ENCODE results near the gene GPC6. TPM values are rescaled to one million over a fixed set of nuclear protein-coding genes. Genes with fewer than 3 reads are reported as not detected.

Gene GPC6
- total RNA-seq, 1 experiment from 2014 or later = not detected

GRCh38 chr13:94113245-94113644, 886.6 kb downstream of the GPC6 start:
- H3K79me2 ChIP-seq (ENCODE audit: low read depth) = no peaks in the 10 kb centered on the region
- intact Hi-C loops (cut with micrococcal nuclease; ENCODE audit: unreplicated experiment) = no loop called here
- no peaks in the 10 kb centered on the region for H3K27me3 ChIP-seq (ENCODE audit: insufficient read depth, low read depth)
- CTCF ChIA-PET = no interaction called here
- H3K27ac ChIP-seq = no peak overlapping the region
- H3K4me1 ChIP-seq (replicated peaks; ENCODE audit: insufficient read depth) = no peaks in the 10 kb centered on the region
- BruUV-seq (replicated peaks) = no TSS peak
- H4K20me1 ChIP-seq (ENCODE audit: insufficient read depth) = no peaks in the 10 kb centered on the region
- H3F3A ChIP-seq (ENCODE audit: insufficient read depth, low read depth) = no peaks in the 10 kb centered on the region
- H3K36me3 ChIP-seq (ENCODE audit: low read depth) = no peaks in the 10 kb centered on the region
- POLR2A ChIA-PET (ENCODE audit: unreplicated experiment) = no interaction called here
- no peaks in the 10 kb centered on the region for H3K9me2 ChIP-seq (ENCODE audit: insufficient read depth)
- H3K4me3 ChIP-seq = no peak overlapping the region
- H2AFZ ChIP-seq = no peak overlapping the region
- no peak for TF ChIP-seq EZH2 (IDR thresholded peaks at IDR 0.05; ENCODE audit: low read depth)
- no peak for TF ChIP-seq CTCF (conservative IDR thresholded peaks at IDR 0.05)
- no peak overlapping the region for H3K4me2 ChIP-seq
- no peaks in the 10 kb centered on the region for H3K9me3 ChIP-seq (ENCODE audit: insufficient read depth, low read depth)
- no peak for DNase-seq

- Histone ChIP-seq H3K9me2 (ENCODE audit: insufficient read depth) (no peaks in the 10 kb centered on the region), H3K27me3 (ENCODE audit: insufficient read depth, low read depth) (no peaks in the 10 kb centered on the region), H3K36me3 (ENCODE audit: low read depth) (no peaks in the 10 kb centered on the region), H3K9me3 (ENCODE audit: insufficient read depth, low read depth) (no peaks in the 10 kb centered on the region), H3K4me3 (no peak overlapping the region), H3K79me2 (ENCODE audit: low read depth) (no peaks in the 10 kb centered on the region), H3K4me1 (replicated peaks; ENCODE audit: insufficient read depth) (no peaks in the 10 kb centered on the region), H2AFZ (no peak overlapping the region), H3K27ac (no peak overlapping the region), H4K20me1 (ENCODE audit: insufficient read depth) (no peaks in the 10 kb centered on the region), H3F3A (ENCODE audit: insufficient read depth, low read depth) (no peaks in the 10 kb centered on the region), H3K4me2 (no peak overlapping the region)
- intact Hi-C loops (cut with micrococcal nuclease; ENCODE audit: unreplicated experiment) = no loop called here
- BruUV-seq (replicated peaks) = no TSS peak
- no peak for DNase-seq
- TF ChIP-seq CTCF (conservative IDR thresholded peaks at IDR 0.05) (no peak), EZH2 (IDR thresholded peaks at IDR 0.05; ENCODE audit: low read depth) (no peak)
- CTCF ChIA-PET = interaction anchor here (0.6 kb wide), 1 partner anchor 15 kb away, joined by 3 read pairs; no protein-coding TSS in a partner anchor
- POLR2A ChIA-PET (ENCODE audit: unreplicated experiment) = no interaction called here
Measured at GRCh38 chr13:94114166-94114565, 887.6 kb downstream of the GPC6 start.

GRCh38 chr13:94115054-94115453, 888.4 kb downstream of the GPC6 start:
- TF ChIP-seq EZH2 (IDR thresholded peaks at IDR 0.05; ENCODE audit: low read depth) (no peak), CTCF (conservative IDR thresholded peaks at IDR 0.05) (no peak)

More at GRCh38 chr13:94115054-94115453, 888.4 kb downstream of the GPC6 start:
- H3K79me2 ChIP-seq (ENCODE audit: low read depth) = no peaks in the 10 kb centered on the region
- no peak overlapping the region for H3K4me3 ChIP-seq
- H3K27ac ChIP-seq = no peak overlapping the region
- intact Hi-C loops (cut with micrococcal nuclease; ENCODE audit: unreplicated experiment) = no loop called here
- H3F3A ChIP-seq (ENCODE audit: insufficient read depth, low read depth) = no peaks in the 10 kb centered on the region
- H3K36me3 ChIP-seq (ENCODE audit: low read depth) = no peaks in the 10 kb centered on the region
- no TSS peak for BruUV-seq (replicated peaks)
- no peaks in the 10 kb centered on the region for H3K4me1 ChIP-seq (replicated peaks; ENCODE audit: insufficient read depth)
- H4K20me1 ChIP-seq (ENCODE audit: insufficient read depth) = no peaks in the 10 kb centered on the region
- no peaks in the 10 kb centered on the region for H3K9me2 ChIP-seq (ENCODE audit: insufficient read depth)
- DNase-seq = no peak
- ChIA-PET POLR2A (ENCODE audit: unreplicated experiment) (no interaction called here), CTCF (no interaction called here)
- no peak overlapping the region for H3K4me2 ChIP-seq
- no peak overlapping the region for H2AFZ ChIP-seq
- H3K27me3 ChIP-seq (ENCODE audit: insufficient read depth, low read depth) = no peaks in the 10 kb centered on the region
- no peaks in the 10 kb centered on the region for H3K9me3 ChIP-seq (ENCODE audit: insufficient read depth, low read depth)
